Measurements from ENCODE around the gene EIF2S1.
"Not testable (repeated sequence)": the region's sequence is repeated elsewhere in the genome, so short reads cannot be mapped to it uniquely, and the experiment has no call there.

Gene EIF2S1

GRCh38 chr14:67359775-67360469, at the start of gene EIF2S1, which contains the start of gene ATP6V1D:
EIF2S1 (plus strand) TSS chr14:67360328; CDS start chr14:67364768, 4,440 bp downstream.
ATP6V1D (minus strand) TSS chr14:67359804; CDS start chr14:67359698, 106 bp downstream.
- DNase-seq, result peak; percentile 98

GRCh38 chr14:67311868-67312267, 48.3 kb upstream of the EIF2S1 start:
- no peak for DNase-seq

- DNase-seq, result no peak
Observed at GRCh38 chr14:67313153-67313552, 47.0 kb upstream of the EIF2S1 start.

GRCh38 chr14:67317822-67318221, 42.3 kb upstream of the EIF2S1 start:
- DNase-seq, result no peak

GRCh38 chr14:67319142-67319541, 41.0 kb upstream of the EIF2S1 start:
- DNase-seq, result no peak

- DNase-seq, result not testable (repeated sequence)
Observed at GRCh38 chr14:67329666-67330065, 30.5 kb upstream of the EIF2S1 start.

GRCh38 chr14:67331368-67332125, 28.6 kb upstream of the EIF2S1 start:
- no peak for DNase-seq

GRCh38 chr14:67332468-67332867, 27.7 kb upstream of the EIF2S1 start:
- DNase-seq, result no peak

- peak; percentile 7 for DNase-seq
Observed at GRCh38 chr14:67335781-67336180, 24.3 kb upstream of the EIF2S1 start.

- DNase-seq, result not testable (repeated sequence)
Observed at GRCh38 chr14:67341231-67341630, 18.9 kb upstream of the EIF2S1 start.

- DNase-seq, result no peak
Observed at GRCh38 chr14:67343601-67344230, 16.4 kb upstream of the EIF2S1 start.

- no peak for DNase-seq
Observed at GRCh38 chr14:67345583-67345982, 14.5 kb upstream of the EIF2S1 start.

- no peak for DNase-seq
Observed at GRCh38 chr14:67352055-67352454, 8.1 kb upstream of the EIF2S1 start.

GRCh38 chr14:67357186-67357968, 2.8 kb upstream of the EIF2S1 start:
- DNase-seq, result no peak

GRCh38 chr14:67357969-67358354, 2.2 kb upstream of the EIF2S1 start:
- DNase-seq, result no peak

GRCh38 chr14:67358924-67359774, 979 bp upstream of the EIF2S1 start:
- DNase-seq, result no peak

- no peak for DNase-seq
Observed at GRCh38 chr14:67360470-67361206, 510 bp downstream of the EIF2S1 start.

- DNase-seq, result no peak
Observed at GRCh38 chr14:67365476-67365875, 5.3 kb downstream of the EIF2S1 start.

GRCh38 chr14:67370830-67371229, 10.7 kb downstream of the EIF2S1 start:
- no peak for DNase-seq

- DNase-seq, result no peak
Observed at GRCh38 chr14:67371247-67372148, 11.4 kb downstream of the EIF2S1 start.
